Suprapubic skin (tissue), 4 donors: Measurements from ENCODE around the gene ADGRD1. TPM values are rescaled to one million over a fixed set of nuclear protein-coding genes. Genes with fewer than 3 reads are reported as not detected.

Experiments
- DNase-seq, 2 donors: peaks; one replicate each; pipeline ENCODE4 v3.0.0-alpha.2; 2019; ENCODE audit warnings: low spot score in 2 of 2
- H3K27ac ChIP-seq: fragments of 200-600 bp; sonication (generic); one replicate; pipeline ENCODE4 v1.5.1; 2019
- H3K27me3 ChIP-seq: fragments of 200-600 bp; sonication (generic); one replicate; pipeline ENCODE4 v1.5.1; 2019
- H3K36me3 ChIP-seq: fragments of 200-600 bp; sonication (generic); one replicate; pipeline ENCODE4 v1.5.1; 2019
- H3K4me1 ChIP-seq: fragments of 200-600 bp; sonication (generic); one replicate; pipeline ENCODE4 v1.5.1; 2019
- H3K4me3 ChIP-seq: fragments of 200-600 bp; sonication (generic); one replicate; pipeline ENCODE4 v1.5.1; 2019; ENCODE audit warnings: mild to moderate bottlenecking
- H3K9me3 ChIP-seq: fragments of 200-600 bp; sonication (generic); one replicate; pipeline ENCODE4 v1.5.1; 2019
- EP300 ChIP-seq: sonication (generic); formaldehyde crosslinking; IDR thresholded peaks from one replicate; pipeline ENCODE4 v1.6.1; 2017; ENCODE audit warnings: antibody characterized with exemption
- POLR2A ChIP-seq, 2 donors: fragments of 450-650 bp; IDR thresholded peaks; one replicate each; pipeline ENCODE4 v1.6.1; 2017; ENCODE audit warnings: antibody characterized with exemption in 2 of 2, mild to moderate bottlenecking in 2 of 2, moderate library complexity in 2 of 2
- POLR2AphosphoS5 ChIP-seq, 3 donors: sonication (generic); formaldehyde crosslinking; IDR thresholded peaks; one replicate each; pipeline ENCODE4 v1.6.1; 2017; ENCODE audit warnings: antibody characterized with exemption in 3 of 3
- WGBS: methylation state at CpG from one replicate; pipeline ENCODE4 v1.1.5; 2018; 5-methylcytosine and 5-hydroxymethylcytosine counted together
- total RNA-seq, 4 donors: library from RNA; depleted of rRNA; stranded (reverse); fragments of >200 nt; gene quantifications; one replicate each; pipeline ENCODE4 v1.1.0, GENCODE V29; 2016
- TF ChIP-seq, protein P1 (sequence below), 2 donors: fragments of 200-600 bp in 1 of 2; fragments of 450-650 bp in 1 of 2; sonication (generic) in 1 of 2; IDR thresholded peaks; one replicate each; pipeline ENCODE4 v1.5.1; 2016 to 2019; ENCODE audit warnings: antibody characterized with exemption in 2 of 2, mild to moderate bottlenecking in 1 of 2, moderate library complexity in 1 of 2

Gene ADGRD1
- total RNA-seq, 4 donors from 2014 or later, result 4.2 to 12.4 (median 10.4) TPM

- no peaks in the 10 kb centered on the region for H3K9me3 ChIP-seq
- H3K36me3 ChIP-seq, result no peaks in the 10 kb centered on the region
- TF ChIP-seq POLR2A (IDR thresholded peaks at IDR 0.05), result no peak
- TF ChIP-seq, protein P1, sequence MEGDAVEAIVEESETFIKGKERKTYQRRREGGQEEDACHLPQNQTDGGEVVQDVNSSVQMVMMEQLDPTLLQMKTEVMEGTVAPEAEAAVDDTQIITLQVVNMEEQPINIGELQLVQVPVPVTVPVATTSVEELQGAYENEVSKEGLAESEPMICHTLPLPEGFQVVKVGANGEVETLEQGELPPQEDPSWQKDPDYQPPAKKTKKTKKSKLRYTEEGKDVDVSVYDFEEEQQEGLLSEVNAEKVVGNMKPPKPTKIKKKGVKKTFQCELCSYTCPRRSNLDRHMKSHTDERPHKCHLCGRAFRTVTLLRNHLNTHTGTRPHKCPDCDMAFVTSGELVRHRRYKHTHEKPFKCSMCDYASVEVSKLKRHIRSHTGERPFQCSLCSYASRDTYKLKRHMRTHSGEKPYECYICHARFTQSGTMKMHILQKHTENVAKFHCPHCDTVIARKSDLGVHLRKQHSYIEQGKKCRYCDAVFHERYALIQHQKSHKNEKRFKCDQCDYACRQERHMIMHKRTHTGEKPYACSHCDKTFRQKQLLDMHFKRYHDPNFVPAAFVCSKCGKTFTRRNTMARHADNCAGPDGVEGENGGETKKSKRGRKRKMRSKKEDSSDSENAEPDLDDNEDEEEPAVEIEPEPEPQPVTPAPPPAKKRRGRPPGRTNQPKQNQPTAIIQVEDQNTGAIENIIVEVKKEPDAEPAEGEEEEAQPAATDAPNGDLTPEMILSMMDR (IDR thresholded peaks at IDR 0.05), result no peak
- no peak for TF ChIP-seq EP300
- TF ChIP-seq POLR2AphosphoS5 (IDR thresholded peaks at IDR 0.05), result no peak
- H3K27ac ChIP-seq, result no peak overlapping the region
- 88% methylated on average over 5 of the region's 5 CpGs for WGBS
- no peak for DNase-seq
- peaks cover 6% of the 10 kb centered on the region for H3K27me3 ChIP-seq
- H3K4me3 ChIP-seq, result no peak overlapping the region
- H3K4me1 ChIP-seq, result peaks cover 9% of the 10 kb centered on the region
These were observed 99.2 kb downstream of the ADGRD1 start for GRCh38 chr12:131052929-131053328.

DNA sequence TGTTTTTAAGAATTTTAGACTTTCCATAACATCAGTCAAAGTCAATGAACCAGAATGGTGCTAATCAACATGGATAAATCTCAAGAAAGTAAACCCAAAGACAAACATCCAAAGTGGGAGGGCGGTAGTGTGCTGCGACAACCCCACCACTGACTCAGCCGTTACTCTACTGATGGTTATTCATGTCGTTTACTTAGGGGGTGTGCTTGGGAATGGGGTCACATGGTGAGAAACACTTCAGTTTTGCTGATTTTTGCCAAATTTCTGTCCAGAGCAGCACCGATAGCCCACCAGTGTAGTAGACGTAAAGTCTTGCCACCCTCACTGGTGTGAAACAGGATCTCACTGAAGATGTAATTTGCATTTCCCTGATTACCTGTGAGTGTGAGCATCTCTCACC lies 99.9 kb downstream of the ADGRD1 start:
- no peak for TF ChIP-seq POLR2A (IDR thresholded peaks at IDR 0.05)
- no peak for TF ChIP-seq EP300
- TF ChIP-seq, protein P1 (IDR thresholded peaks at IDR 0.05), result no peak
- TF ChIP-seq POLR2AphosphoS5 (IDR thresholded peaks at IDR 0.05), result no peak
- 80% methylated on average over 6 of the region's 6 CpGs for WGBS
- Histone ChIP-seq H3K9me3 (no peaks in the 10 kb centered on the region), H3K36me3 (no peaks in the 10 kb centered on the region), H3K4me1 (peaks cover 3% of the 10 kb centered on the region), H3K27me3 (no peaks in the 10 kb centered on the region), H3K27ac (no peak overlapping the region), H3K4me3 (no peak overlapping the region)
- DNase-seq, result no peak

DNA sequence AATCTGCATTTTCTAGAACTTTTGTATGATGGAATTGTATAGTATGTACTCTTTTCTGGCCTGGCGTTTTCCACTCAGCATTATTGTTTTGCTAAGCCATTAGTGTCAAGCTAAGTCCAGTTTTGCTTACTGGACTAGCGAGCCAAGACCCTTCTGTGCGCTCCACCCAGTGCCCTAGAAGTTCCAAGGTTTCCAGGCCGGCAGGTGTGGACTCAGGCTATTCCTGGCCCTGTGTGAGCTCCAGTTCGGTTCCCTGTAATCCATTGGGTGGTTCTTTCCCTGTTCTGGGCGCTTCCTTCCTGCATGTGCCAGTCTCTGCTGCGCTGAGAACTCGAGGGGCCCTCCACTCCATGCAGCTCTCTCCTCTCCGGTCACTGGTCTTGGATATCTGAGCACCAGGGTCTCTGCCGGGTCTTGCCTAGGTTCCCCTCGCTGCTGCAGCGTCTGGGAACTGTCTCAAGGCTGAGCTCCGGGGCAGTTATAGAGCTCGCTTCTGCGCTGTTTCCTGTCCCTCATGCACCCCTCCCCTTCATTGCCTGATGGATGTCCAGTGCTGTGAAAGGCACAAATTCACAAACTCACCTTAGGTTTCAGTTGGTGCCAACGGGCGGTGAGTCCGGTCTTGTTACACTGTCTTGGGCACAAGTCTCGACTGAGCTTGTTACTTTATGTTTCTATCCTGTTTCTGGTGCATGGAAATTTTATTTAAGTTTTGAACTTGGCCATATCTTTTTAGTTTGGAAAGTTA lies 100.8 kb downstream of the ADGRD1 start:
- H3K4me1 ChIP-seq, result no peaks in the 10 kb centered on the region
- H3K27me3 ChIP-seq, result no peaks in the 10 kb centered on the region
- TF ChIP-seq POLR2AphosphoS5 (IDR thresholded peaks at IDR 0.05), result no peak
- no peaks in the 10 kb centered on the region for H3K36me3 ChIP-seq
- WGBS, result 83% methylated on average over 19 of the region's 19 CpGs
- H3K4me3 ChIP-seq, result no peak overlapping the region
- no peaks in the 10 kb centered on the region for H3K9me3 ChIP-seq
- no peak overlapping the region for H3K27ac ChIP-seq
- peak; percentile 44 to 66 for DNase-seq

DNA sequence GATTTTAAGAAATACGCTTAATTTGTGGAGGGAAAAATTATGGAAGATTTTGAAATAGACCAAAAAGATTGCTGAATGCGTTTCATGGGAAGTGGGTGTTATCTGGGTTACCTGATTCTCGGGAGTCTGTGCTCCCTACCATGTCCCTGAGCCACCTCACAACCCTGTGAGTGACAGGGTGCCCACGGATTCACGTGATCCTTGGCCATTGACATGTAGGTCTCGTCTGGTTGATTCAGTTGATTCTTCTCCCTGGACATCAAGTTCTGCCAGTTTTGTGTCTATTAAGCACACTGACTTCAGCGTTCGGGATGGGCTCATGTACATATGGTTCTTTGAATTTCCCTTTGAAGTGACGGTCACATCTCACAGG lies 101.4 kb downstream of the ADGRD1 start:
- no peaks in the 10 kb centered on the region for H3K4me1 ChIP-seq
- no peaks in the 10 kb centered on the region for H3K36me3 ChIP-seq
- H3K27ac ChIP-seq, result no peak overlapping the region
- DNase-seq, result peak in 1 of 2 donors; percentile 12
- H3K9me3 ChIP-seq, result no peaks in the 10 kb centered on the region
- no peak overlapping the region for H3K4me3 ChIP-seq
- no peaks in the 10 kb centered on the region for H3K27me3 ChIP-seq
- TF ChIP-seq, protein P1 (IDR thresholded peaks at IDR 0.05), result no peak
- no peak for TF ChIP-seq POLR2AphosphoS5 (IDR thresholded peaks at IDR 0.05)
- TF ChIP-seq EP300, result no peak
- no peak for TF ChIP-seq POLR2A (IDR thresholded peaks at IDR 0.05)
- WGBS, result 84% methylated on average over 9 of the region's 9 CpGs

DNA sequence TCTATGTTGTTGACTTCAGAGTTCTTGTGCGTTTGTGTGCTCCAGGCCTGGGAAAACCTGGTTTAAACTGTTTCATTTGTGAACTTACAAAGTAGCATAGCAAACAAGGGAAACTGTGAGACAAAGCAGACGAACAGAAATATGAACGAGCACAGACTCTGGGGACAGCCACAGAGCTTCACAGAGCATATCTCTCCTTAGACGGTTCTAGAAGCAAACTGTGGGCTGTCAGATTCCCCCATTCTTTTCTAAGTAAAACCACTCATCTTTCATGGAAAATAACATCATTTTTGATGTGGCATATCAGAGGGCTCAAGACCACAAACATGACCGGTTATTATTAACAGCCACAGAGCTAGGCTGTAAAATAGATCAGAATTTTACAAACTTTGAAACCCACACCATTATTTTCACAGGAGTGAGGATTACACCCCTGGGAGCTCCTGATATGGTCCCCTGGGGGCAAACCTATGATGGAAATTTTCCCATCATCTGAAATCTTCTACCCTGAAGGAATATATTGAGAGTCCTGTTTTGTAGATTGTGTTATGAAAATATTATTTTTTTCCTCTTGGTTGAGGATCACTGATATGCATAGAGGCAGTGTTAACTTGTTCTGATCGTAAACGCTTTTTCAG lies 102.0 kb downstream of the ADGRD1 start:
- Histone ChIP-seq H3K27ac (no peak overlapping the region), H3K4me1 (no peaks in the 10 kb centered on the region), H3K9me3 (no peaks in the 10 kb centered on the region), H3K4me3 (no peak overlapping the region), H3K36me3 (no peaks in the 10 kb centered on the region), H3K27me3 (no peaks in the 10 kb centered on the region)
- no peak for DNase-seq
- WGBS, result 76% methylated on average over 7 of the region's 7 CpGs
- TF ChIP-seq, protein P1 (IDR thresholded peaks at IDR 0.05), result no peak
- TF ChIP-seq POLR2A (IDR thresholded peaks at IDR 0.05) (no peak), POLR2AphosphoS5 (IDR thresholded peaks at IDR 0.05) (no peak), EP300 (no peak)
